ENCODE measurements around the gene SYP.

The SYP gene

GRCh38 chrX:49209434-49210251 lies 9.7 kb upstream of the SYP start:
- Histone ChIP-seq H3K4me2 (no peak overlapping the region), H3K36me3 (no peaks in the 10 kb centered on the region), H3K9ac (no peak overlapping the region), H4K20me1 (no peaks in the 10 kb centered on the region), H3K4me1 (no peaks in the 10 kb centered on the region), H3K27me3 (peaks cover 27% of the 10 kb centered on the region), H3K27ac (no peak overlapping the region), H3K4me3 (no peak overlapping the region), H3K9me3 (no peaks in the 10 kb centered on the region)
- TF ChIP-seq Cebpa-rat (IDR thresholded peaks at IDR 0.05), result no peak

- no peak for TF ChIP-seq Cebpa-rat (IDR thresholded peaks at IDR 0.05)
- Histone ChIP-seq H4K20me1 (no peaks in the 10 kb centered on the region), H3K9ac (no peak overlapping the region), H3K36me3 (no peaks in the 10 kb centered on the region), H3K4me3 (no peak overlapping the region), H3K27me3 (peaks cover 38% of the 10 kb centered on the region), H3K9me3 (no peaks in the 10 kb centered on the region), H3K27ac (no peak overlapping the region), H3K4me1 (no peaks in the 10 kb centered on the region), H3K4me2 (no peak overlapping the region)
These were observed 8.4 kb upstream of the SYP start for GRCh38 chrX:49208399-49208798.

GRCh38 chrX:49206543-49206942 lies 6.5 kb upstream of the SYP start:
- Histone ChIP-seq H3K9ac (no peak overlapping the region), H3K9me3 (no peaks in the 10 kb centered on the region), H3K4me2 (no peak overlapping the region)

GRCh38 chrX:49205443-49205842 lies 5.5 kb upstream of the SYP start:
- Histone ChIP-seq H3K9me3 (no peaks in the 10 kb centered on the region), H3K4me2 (no peak overlapping the region), H4K20me1 (no peaks in the 10 kb centered on the region), H3K27ac (no peak overlapping the region), H3K4me3 (no peak overlapping the region), H3K27me3 (peaks cover 31% of the 10 kb centered on the region), H3K4me1 (no peaks in the 10 kb centered on the region), H3K9ac (no peak overlapping the region), H3K36me3 (no peaks in the 10 kb centered on the region)
- TF ChIP-seq Cebpa-rat (IDR thresholded peaks at IDR 0.05), result no peak

More at GRCh38 chrX:49206543-49206942, 6.5 kb upstream of the SYP start:
- Histone ChIP-seq H4K20me1 (no peaks in the 10 kb centered on the region), H3K27me3 (peaks cover 40% of the 10 kb centered on the region), H3K4me3 (no peak overlapping the region), H3K36me3 (no peaks in the 10 kb centered on the region), H3K27ac (no peak overlapping the region), H3K4me1 (no peaks in the 10 kb centered on the region)
- TF ChIP-seq Cebpa-rat (IDR thresholded peaks at IDR 0.05), result no peak

- H3K4me2 ChIP-seq, result no peak overlapping the region
- H3K9ac ChIP-seq, result no peak overlapping the region
- no peaks in the 10 kb centered on the region for H3K9me3 ChIP-seq
- no peaks in the 10 kb centered on the region for H3K36me3 ChIP-seq
- no peaks in the 10 kb centered on the region for H4K20me1 ChIP-seq
- peaks cover 30% of the 10 kb centered on the region for H3K27me3 ChIP-seq
- H3K4me1 ChIP-seq, result no peaks in the 10 kb centered on the region
- H3K4me3 ChIP-seq, result no peak overlapping the region
- no peak overlapping the region for H3K27ac ChIP-seq
- no peak for TF ChIP-seq Cebpa-rat (IDR thresholded peaks at IDR 0.05)
These were observed 4.7 kb upstream of the SYP start for GRCh38 chrX:49204709-49205108.

GRCh38 chrX:49204017-49204416 lies 4.0 kb upstream of the SYP start:
- peaks cover 31% of the 10 kb centered on the region for H3K27me3 ChIP-seq
- no peaks in the 10 kb centered on the region for H3K9me3 ChIP-seq
- no peak overlapping the region for H3K4me2 ChIP-seq
- H3K36me3 ChIP-seq, result no peaks in the 10 kb centered on the region
- H4K20me1 ChIP-seq, result no peaks in the 10 kb centered on the region
- H3K9ac ChIP-seq, result no peak overlapping the region
- no peak overlapping the region for H3K4me3 ChIP-seq
- no peaks in the 10 kb centered on the region for H3K4me1 ChIP-seq
- H3K27ac ChIP-seq, result no peak overlapping the region
- TF ChIP-seq Cebpa-rat (IDR thresholded peaks at IDR 0.05), result no peak

- H4K20me1 ChIP-seq, result no peaks in the 10 kb centered on the region
These were observed 3.5 kb upstream of the SYP start for GRCh38 chrX:49203536-49203935.

GRCh38 chrX:49202022-49202421 lies 2.0 kb upstream of the SYP start:
- no peak for TF ChIP-seq Cebpa-rat (IDR thresholded peaks at IDR 0.05)
- no peak overlapping the region for H3K4me3 ChIP-seq

More at GRCh38 chrX:49203536-49203935, 3.5 kb upstream of the SYP start:
- Histone ChIP-seq H3K9ac (no peak overlapping the region), H3K27ac (no peak overlapping the region), H3K4me1 (no peaks in the 10 kb centered on the region), H3K27me3 (peaks cover 36% of the 10 kb centered on the region), H3K4me3 (no peak overlapping the region), H3K4me2 (no peak overlapping the region), H3K9me3 (no peaks in the 10 kb centered on the region), H3K36me3 (no peaks in the 10 kb centered on the region)
- TF ChIP-seq Cebpa-rat (IDR thresholded peaks at IDR 0.05), result no peak

GRCh38 chrX:49199315-49199595 lies 738 bp downstream of the SYP start:
- H3K4me2 ChIP-seq, result peak overlapping the region; percentile 69
- no peaks in the 10 kb centered on the region for H3K9me3 ChIP-seq
- H3K4me3 ChIP-seq, result no peak overlapping the region
- peaks cover 61% of the 10 kb centered on the region for H3K27me3 ChIP-seq
- peaks cover 8% of the 10 kb centered on the region; the same call in 1 of the 2 replicates for H4K20me1 ChIP-seq
- no peaks in the 10 kb centered on the region for H3K36me3 ChIP-seq
- H3K4me1 ChIP-seq, result no peaks in the 10 kb centered on the region
- no peak overlapping the region for H3K9ac ChIP-seq
- TF ChIP-seq Cebpa-rat (IDR thresholded peaks at IDR 0.05), result no peak
- no peak overlapping the region for H3K27ac ChIP-seq

More at GRCh38 chrX:49202022-49202421, 2.0 kb upstream of the SYP start:
- H3K9ac ChIP-seq, result no peak overlapping the region
- H3K4me2 ChIP-seq, result no peak overlapping the region
- no peak overlapping the region for H3K27ac ChIP-seq
- no peaks in the 10 kb centered on the region for H3K4me1 ChIP-seq
- H4K20me1 ChIP-seq, result peaks cover 8% of the 10 kb centered on the region; the same call in 1 of the 2 replicates
- no peaks in the 10 kb centered on the region for H3K9me3 ChIP-seq
- H3K27me3 ChIP-seq, result peaks cover 50% of the 10 kb centered on the region
- H3K36me3 ChIP-seq, result no peaks in the 10 kb centered on the region

- Histone ChIP-seq H3K27me3 (peaks cover 56% of the 10 kb centered on the region), H3K4me2 (no peak overlapping the region), H3K27ac (no peak overlapping the region), H3K4me3 (no peak overlapping the region), H3K9ac (no peak overlapping the region), H3K9me3 (no peaks in the 10 kb centered on the region), H4K20me1 (peaks cover 8% of the 10 kb centered on the region; the same call in 1 of the 2 replicates), H3K36me3 (no peaks in the 10 kb centered on the region), H3K4me1 (no peaks in the 10 kb centered on the region)
- TF ChIP-seq Cebpa-rat (IDR thresholded peaks at IDR 0.05), result no peak
These were observed 1.3 kb downstream of the SYP start for GRCh38 chrX:49198540-49199314.

Data from BLaER1 (cell line).